ENCODE data around the gene GOLGA6L10. TPM values are rescaled to one million over a fixed set of nuclear protein-coding genes. Genes with fewer than 3 reads are reported as not detected.

Gene GOLGA6L10
- total RNA-seq, 4 donors from 2014 or later = 0.16 to 1.5 (median 0.45) TPM

- TF ChIP-seq CTCF (IDR thresholded peaks at IDR 0.05; ENCODE audit: low read depth) = no peak
Measured at GRCh38 chr15:82305621-82306048, 43.6 kb downstream of the GOLGA6L10 start.

GRCh38 chr15:82304778-82305090 is 44.5 kb downstream of the GOLGA6L10 start:
- no peak for TF ChIP-seq CTCF (IDR thresholded peaks at IDR 0.05; ENCODE audit: low read depth)

- no peak for TF ChIP-seq CTCF (IDR thresholded peaks at IDR 0.05; ENCODE audit: low read depth)
Measured at GRCh38 chr15:82303956-82304777, 45.1 kb downstream of the GOLGA6L10 start.

DNA sequence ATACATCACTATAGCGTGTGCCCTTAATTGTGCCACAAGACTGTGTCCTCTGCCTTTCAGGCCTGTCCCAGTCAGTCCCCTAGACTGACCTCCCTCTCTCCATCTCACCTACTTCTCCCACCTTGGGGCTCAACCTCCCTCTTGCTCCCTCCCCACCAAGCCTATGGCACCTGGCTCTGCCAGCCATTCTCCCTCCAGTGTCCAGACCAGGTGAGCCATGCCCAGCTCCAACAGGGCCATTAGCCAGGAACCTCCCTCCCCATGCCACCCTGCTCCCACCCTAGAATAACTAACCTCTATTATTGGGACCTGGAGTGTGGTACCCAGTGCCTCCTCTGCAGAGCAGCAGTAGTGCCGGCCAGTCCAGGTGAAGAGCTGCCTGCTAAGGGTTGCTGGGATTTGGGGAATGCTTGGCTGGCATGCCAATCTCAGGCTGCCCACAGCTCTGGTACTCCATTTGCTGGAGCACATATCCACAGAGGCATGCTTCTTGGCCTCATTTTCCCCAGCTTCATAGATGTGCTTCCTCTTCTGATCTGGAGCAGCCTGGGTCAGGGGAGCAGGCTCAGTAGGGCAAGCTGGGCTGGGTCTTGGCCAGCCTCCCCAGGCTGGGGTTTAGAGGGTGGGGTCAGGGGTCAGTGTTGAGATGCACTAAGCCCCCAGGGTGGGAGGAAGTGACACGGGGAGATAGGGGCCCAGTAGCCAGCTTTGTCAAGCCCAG is 47.8 kb downstream of the GOLGA6L10 start:
- TF ChIP-seq CTCF (IDR thresholded peaks at IDR 0.05; ENCODE audit: low read depth) = no peak

DNA sequence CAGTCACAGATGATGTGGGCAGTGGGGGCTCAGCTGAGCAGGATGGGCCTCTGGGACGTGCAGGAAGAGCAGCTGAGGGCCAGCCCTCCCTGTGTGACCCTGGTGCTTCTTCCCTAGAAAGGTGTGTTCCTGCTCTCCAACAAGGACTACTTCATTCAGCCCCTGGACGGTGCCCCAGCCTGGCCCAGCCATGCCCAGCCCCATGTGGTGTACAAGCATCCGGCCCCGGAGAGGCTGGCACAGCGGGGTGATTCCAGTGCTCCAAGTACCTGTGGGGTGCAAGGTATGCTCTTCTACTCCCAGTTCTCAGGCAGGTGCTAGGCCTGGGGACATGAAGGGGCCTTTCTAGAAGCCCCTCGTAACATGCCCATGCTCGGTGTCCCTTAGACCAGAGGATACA is 48.4 kb downstream of the GOLGA6L10 start:
- TF ChIP-seq CTCF (IDR thresholded peaks at IDR 0.05; ENCODE audit: low read depth) = no peak

DNA sequence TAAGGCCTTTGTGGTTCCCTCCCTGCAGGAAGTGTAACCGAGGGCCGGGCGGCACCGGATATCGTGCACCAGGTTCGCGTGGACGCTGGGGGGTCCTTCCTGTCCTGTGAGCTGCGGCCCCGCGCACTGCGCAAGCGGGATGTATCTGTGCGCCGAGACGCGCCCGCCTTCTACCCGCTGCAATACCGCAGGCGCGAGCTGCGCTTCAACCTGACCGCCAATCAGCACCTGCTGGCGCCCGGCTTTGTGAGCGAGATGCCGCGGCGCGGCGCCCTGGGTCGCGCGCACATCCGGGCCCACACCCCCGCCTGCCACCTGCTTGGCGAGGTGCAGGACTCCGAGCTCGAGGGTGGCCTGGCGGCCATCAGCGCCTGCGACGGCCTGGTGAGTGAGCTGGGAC is 50.8 kb downstream of the GOLGA6L10 start:
- TF ChIP-seq CTCF (IDR thresholded peaks at IDR 0.05; ENCODE audit: low read depth) = no peak

- TF ChIP-seq CTCF (IDR thresholded peaks at IDR 0.05; ENCODE audit: low read depth) = no peak
Measured at GRCh38 chr15:82298032-82298431, 51.2 kb downstream of the GOLGA6L10 start.

All from subcutaneous adipose tissue (tissue), 4 donors.